NCI-H1048 (cell line): ENCODE measurements around the gene TPH1.
"Not testable (repeated sequence)": the region's sequence is repeated elsewhere in the genome, so short reads cannot be mapped to it uniquely, and the experiment has no call there.

ENCODE experiments used
- DNase-seq: peaks from one replicate; lab custom pipeline; 2025; lab: John Stamatoyannopoulos, UW

Gene TPH1

DNA sequence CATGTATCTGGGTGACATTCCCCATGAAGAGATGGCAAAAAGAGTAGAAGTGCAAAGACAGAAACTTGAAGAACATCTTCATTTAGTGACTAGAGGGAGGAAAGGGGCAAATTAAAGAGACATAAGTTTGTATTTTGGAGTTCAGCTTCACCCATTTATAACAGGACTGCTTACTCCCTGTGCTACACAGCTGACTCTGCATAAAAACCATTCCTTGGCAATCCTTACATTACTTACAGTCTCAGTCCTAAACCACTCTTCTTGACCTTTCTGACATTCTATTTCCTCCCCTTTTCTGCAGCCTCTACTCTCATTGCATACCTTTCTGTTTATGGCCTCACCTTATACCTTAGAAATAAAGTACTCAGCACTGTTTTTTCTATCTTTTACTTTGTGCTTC lies 26.4 kb downstream of the TPH1 start:
- DNase-seq = no peak

GRCh38 chr11:18016789-18017188 lies 29.3 kb downstream of the TPH1 start:
- no peak for DNase-seq

DNA sequence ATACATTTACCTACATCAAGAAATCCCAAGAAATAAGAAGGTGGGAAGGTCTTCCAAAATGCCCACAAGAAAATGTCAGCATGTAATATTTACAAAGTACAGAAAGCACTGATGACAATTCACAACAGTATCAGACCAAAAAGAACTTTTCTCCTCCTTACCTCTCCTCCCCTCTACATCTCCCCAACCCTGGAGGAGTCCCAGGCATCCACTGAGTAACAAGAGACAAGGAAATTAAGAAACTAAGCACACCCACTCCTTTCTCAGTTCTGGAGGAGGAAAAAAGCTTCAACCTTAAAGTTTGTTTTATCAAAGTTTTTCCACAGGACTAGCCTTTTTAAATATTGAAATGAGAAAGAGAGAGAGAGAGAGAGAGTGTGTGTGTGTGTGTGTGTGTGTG lies 31.2 kb downstream of the TPH1 start:
- DNase-seq = no peak

- DNase-seq = no peak
Measured at GRCh38 chr11:18013790-18014507, 32.1 kb downstream of the TPH1 start.

DNA sequence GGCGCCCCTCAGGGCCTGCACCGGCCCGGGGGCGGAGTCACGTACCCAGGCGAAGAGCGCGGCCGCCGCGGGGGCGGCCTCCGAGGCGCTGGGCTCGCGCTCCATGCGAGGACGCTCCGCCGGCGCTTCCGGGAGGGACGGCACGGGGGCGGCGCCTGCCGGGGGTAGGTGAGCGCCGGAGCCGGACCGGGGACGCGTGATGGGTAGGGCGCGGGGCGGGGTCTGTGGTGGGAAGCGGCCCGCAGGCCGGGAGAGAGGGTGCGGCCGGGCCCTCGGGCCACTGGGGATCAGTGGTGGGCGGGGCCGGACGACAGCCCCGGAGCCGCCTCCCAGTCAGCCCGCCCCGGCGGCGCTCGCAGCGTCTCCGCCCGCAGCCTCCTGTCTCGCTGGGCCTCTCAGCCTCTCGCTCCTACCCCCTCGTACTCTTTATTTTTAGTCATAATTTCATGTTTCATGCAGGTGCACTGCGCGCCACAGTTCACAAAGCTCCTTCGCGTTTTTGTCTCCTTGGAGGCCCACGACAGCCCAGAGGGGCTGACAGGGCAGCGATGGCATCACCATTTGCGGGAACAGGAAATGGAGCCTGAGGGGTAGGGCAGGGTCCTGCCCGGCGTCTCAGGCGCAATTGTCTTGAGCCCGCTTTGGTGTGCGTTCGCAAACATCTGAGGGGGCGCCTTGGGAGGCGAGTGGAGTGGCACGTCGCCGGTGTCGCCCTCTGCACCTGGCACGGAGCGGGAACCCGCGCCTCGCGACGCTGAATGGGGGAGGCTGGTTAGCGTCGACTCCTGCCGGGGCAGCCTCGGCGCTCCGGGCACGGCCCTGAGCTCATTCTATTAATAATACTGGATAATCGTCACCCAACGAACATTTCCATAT lies 32.9 kb downstream of the TPH1 start, which contains the start of gene SERGEF:
Gene SERGEF (minus strand): TSS at position 142 of the 876 bp plus-strand sequence. CDS start 37 bp downstream, at position 105.
- peak; percentile 75 for DNase-seq

DNA sequence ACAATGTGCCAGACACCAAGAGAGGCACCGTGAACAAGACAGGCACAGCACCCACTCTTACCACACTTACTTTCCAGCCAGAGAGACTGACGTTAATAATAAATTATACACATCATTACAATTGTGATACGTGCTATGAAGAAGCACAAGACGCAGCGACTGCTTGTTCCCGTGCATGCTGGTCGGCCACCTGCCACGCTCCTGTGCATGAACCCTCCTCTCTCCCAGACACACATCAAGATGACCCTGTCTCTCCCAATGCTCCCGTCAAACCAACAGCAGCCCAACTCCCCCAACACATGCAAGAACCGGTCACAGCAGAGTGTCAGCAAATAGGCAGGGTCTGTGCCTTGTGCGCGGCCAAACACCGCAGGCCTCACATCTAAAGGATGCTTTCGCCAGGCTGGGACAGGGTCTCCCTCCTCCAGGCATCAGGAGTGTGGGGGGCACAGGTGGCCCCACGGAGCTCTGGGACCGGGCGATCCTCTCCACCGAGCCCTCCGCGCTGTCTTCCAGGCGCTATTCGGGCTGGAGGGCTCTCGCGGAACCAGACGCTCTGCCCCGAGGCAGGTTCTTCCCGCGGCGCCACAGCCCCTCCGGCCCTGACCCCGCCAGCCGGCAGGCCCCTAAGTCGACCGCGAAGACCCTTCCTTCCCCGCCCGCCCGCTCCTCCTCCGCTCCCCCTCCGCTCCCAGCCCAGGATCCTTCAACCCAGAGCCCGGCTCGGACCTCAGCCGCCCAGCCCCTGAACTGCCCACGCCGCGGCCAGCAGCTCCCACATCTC lies 33.8 kb downstream of the TPH1 start:
- DNase-seq = no peak

- DNase-seq = no peak
Measured at GRCh38 chr11:18011633-18012032, 34.4 kb downstream of the TPH1 start.

- no peak for DNase-seq
Measured at GRCh38 chr11:18010977-18011586, 35.0 kb downstream of the TPH1 start.

DNA sequence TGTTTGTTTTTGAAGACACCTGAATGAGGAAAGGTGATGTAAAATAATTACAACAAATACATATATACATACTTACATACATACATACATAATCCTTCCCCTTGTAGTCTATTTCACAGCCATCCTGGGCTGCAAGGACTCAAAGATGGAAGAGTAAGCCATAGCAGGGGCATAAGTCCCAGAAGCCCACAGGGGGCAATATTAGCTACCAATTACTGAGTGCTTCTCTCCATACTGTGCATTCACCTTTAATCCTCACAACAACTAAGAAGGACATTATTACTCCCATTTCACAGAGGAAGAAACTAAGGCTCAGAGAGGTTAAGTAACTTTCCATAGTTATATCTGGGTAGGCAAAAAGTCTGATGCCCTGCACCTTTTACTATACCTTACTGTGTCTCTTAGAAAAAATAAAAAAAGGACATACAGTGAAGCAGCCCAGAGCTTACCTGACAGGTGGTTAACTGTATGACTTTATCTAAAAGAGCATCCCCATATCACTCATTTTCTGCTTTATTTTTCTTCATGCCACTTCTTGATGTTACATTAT lies 35.9 kb downstream of the TPH1 start:
- no peak for DNase-seq

DNA sequence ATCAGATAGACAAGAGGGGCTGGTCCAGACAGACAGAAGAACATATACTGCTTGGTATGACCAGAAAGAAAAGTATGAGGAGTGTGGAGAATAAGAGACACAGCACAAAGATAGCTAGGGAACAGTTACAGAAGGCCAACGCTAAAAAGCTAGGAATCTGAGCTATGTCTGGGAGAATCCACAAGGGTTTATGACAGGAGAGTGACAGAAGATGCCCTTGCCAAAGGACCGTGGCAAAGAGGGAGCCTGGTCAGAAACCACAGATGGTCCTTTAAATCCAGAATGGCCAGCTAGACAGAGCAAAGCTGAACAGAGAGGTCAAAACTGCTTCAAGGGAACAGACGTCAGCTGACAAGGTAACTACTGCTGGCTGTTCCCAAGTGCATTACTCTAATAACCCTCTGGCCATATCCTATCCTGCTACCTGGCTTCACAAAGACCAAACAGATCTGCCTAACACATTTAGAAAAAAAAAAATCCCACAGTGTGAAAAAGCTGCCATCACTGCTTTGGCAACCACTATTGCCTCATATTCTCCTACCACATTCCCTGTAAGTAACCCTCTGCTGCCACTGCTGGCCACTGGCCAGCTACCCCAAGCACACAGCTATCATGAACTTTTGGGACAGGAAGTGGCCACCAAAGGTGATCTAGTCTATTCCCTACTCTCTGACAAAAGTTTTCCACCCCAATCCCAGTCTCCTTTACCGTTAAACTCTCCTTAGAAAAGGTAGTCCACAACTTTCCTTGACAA lies 40.5 kb downstream of the TPH1 start:
- no peak for DNase-seq

GRCh38 chr11:18001191-18001590 lies 44.9 kb downstream of the TPH1 start:
- no peak for DNase-seq

DNA sequence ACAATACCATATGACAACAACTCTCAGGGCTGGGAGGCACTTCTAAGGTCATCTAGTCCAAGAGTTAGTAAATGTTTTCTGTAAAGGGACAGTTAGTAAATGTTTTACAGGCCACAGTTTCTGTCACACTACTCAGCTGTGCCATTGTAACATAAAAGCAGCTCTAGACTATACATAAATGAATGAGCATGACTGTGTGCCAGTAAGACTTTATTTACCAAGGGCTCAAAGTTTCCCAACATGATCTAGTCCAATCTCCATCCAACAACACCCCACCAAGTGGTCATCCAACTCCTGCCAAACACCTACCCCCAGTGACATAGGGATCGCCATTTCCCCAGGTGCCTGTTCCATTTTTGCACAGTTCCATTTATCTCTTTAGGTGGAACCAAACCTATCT lies 45.3 kb downstream of the TPH1 start:
- no peak for DNase-seq

GRCh38 chr11:18000128-18000527 lies 45.9 kb downstream of the TPH1 start:
- not testable (repeated sequence) for DNase-seq
